ENCODE data around the gene OR5AU1.
A peak's percentile ranks its signal among the peaks of the same experiment; 100 is the strongest.

The OR5AU1 gene
- total RNA-seq: 1.3 reads per million

DNA sequence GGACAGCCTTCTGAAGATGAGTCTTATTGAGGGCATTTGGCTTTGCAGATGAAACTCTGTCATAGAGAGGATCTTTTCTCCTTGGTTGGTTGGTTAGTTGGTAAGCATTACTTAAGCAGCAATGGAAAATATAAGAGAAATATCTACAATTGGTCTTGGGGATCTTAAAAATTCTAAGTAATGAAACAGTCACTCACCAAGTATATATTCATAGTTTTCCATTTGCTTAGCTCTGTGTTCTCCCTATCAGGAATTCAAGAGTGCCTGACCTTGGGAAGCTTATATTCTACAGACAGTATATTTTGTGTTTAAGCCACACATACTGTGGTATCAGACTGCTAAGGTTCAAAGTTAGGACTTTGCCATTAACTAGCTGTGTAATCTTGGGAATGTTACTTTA lies at the start of gene OR5AU1:
TSS of gene OR5AU1 (minus strand) at position 101 of the 400 bp plus-strand sequence. CDS start 191 bp downstream, outside the sequence.
- DNase-seq: no peak

DNA sequence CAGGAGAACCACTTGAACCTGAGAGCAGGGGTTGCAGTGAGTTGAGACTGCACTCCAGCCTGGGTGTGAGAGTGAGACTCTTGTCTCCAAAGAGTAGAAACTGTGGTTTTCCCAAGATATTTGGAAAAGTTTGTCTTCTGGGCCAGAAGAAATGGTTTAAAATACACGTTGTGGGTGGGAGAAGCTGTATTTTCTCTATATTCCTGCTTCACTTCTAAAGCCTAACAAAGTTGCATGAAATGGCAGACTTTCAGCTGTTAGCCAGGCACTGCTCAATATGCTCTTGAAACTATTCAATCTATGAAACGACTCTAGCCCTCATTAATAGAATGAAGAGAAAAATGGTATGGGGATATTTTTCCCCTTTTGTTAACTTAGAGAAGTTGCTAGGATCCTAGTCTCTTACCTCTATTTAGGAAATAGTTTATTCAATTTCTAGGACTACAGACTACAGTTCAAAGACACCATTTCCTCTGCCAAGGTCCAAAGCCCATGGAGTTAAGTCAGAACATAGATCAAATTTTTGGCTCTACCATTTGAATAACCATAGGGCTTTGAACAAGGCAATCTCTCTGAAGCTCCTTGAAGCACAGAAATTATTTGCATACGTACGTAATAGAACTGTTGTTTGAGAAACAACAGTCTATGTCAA lies 49.3 kb upstream of the OR5AU1 start:
- no peak for DNase-seq

DNA sequence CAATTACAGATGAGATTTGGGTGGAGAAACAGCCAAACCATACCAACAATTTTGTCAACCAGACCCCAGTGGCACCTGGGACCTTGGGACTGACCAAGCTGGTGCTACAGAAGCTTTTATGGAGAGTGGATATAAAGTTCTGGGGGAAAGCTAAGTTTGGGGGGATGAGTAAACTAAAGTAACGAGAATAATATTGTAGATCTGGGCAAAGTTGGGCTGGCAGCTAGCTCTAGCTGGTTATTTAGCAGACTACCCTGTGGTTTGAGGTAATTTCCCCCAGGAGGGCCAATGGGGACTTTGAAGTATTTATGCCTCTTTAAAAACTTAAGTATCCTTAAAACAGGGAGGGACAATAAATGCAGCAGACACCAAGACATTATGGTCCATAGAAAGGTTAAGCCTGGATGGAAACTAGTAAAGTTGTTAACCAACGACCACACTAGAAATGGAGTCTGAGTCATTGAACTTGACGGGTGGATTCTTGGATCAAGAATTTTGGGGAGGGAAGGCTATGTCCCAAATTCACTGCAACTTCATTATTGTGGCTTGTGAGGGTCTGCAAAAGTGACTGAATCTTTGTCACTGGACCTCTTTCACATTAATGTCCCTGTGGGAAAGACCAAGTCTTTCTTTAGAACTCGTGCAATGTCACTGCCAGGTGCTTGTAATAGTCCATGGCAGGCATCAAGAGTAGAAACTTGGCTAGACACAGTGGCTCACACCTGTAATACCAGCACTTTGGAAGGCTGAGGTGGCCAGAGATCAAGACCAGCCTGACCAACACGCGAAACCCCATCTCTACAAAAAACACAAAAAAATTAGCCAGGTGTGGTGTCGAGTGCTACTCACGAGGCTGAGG lies 48.5 kb upstream of the OR5AU1 start:
- DNase-seq: no peak

DNA sequence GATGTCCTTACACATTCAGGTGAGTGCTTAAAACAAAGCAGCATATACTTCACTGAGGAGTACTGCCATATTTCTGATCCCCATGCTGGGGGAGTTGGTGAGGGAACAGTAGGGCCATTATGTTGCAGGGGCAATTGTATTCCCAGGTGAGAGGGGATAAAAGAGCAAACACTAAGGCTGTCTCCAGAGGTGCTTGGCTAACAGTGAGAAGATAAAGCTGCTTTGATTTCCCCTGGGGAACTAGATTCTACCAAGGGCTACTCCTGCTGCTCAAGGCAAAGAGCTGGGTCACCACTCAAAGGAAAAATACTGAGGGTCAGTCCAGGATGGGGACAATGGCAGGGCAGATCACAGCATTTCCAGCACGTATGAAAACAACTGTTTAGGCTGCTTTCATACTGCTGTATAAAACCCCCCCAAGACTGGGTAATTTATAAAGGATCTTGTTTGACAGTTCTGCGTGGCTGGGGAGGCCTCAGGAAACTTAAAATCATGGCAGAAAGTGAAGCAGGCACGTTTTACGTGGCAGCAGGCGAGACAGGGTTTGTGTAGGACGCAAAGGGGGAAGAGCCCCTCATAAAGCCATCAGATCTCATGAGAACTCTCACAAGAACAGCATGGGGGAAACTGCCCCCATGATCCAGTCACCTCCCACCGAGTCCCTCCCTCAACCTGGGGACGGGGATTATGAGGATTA lies 47.8 kb upstream of the OR5AU1 start:
- no peak for DNase-seq

DNA sequence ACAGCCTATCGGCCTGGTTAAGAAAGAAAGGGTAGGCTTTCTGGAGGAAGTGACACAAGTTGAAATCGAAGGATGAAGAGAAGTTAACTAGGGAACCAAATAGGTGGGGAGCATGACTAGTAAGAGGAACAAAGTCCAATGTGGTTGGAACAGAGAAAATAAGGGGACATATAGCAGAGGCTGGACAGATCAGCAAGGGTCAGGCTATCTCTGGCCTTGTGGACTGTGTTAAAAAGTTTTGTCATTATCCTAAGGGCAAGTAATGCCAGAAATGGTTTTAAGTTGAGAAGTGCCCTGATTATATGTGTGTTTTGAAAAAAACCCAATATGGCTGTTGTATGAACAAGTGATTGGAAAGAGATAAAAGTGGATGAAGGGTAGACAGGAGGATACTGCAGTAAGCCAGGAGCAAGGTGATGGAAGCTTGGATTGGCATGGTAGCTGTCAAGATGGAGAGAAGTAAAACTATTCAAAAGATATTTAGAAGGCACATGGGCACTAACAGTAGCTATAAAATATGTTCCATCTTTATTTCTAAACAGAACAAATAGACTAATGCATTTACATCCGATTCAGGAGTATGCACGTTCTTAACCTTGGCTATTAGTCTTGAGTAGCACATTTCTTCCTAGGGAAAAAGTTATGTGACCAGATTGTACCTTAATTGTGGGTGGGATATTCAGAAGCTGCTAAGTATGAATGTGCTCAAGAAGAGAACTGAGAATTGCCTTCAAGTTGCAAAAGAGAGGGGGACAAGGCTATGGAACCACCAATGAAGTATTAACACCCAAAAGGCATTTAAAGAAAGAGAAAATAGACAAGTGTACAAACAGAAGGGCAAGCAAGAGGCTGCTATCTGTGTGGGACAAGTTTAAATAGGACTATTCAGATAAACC lies 46.8 kb upstream of the OR5AU1 start:
- no peak for DNase-seq

- no peak for DNase-seq
These were observed 46.0 kb upstream of the OR5AU1 start for GRCh38 chr14:21201732-21202462.

DNA sequence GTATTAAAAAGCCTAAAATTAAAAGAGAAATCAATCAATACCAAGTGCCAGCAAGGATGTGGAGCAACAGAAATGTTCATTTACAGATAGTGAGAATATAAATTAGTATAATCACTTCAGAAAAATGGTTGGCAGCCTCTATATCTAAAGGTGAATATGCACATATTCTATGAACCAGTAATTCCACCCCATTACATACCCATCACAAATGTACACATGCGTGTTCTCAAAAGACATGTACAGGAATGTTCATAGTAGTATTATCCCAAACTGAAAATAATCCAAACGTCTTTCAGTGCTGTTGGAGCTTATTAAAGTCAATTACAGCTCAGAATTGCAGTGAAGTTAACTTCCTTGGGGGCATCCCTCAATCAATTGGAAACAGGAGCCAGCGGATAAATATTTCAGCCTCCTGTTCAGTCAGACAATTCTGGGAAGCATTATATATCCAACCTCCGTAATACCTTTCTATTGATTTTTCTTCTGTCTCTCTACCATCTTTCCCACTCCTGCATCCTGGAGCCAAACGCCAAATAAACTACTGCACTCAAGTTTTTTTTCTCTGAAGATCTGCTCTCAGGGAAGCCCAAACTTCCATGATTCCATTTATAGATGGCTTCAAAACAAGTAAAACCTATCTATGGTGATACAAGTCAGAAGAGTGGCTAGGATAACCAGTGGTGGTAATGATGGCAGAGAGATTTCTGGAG lies 45.0 kb upstream of the OR5AU1 start:
- no peak for DNase-seq

- DNase-seq: no peak
These were observed 44.0 kb upstream of the OR5AU1 start for GRCh38 chr14:21199611-21200560.

GRCh38 chr14:21197418-21198205 lies 41.7 kb upstream of the OR5AU1 start:
- no peak for DNase-seq

GRCh38 chr14:21194597-21194996 lies 38.7 kb upstream of the OR5AU1 start:
- no peak for DNase-seq

DNA sequence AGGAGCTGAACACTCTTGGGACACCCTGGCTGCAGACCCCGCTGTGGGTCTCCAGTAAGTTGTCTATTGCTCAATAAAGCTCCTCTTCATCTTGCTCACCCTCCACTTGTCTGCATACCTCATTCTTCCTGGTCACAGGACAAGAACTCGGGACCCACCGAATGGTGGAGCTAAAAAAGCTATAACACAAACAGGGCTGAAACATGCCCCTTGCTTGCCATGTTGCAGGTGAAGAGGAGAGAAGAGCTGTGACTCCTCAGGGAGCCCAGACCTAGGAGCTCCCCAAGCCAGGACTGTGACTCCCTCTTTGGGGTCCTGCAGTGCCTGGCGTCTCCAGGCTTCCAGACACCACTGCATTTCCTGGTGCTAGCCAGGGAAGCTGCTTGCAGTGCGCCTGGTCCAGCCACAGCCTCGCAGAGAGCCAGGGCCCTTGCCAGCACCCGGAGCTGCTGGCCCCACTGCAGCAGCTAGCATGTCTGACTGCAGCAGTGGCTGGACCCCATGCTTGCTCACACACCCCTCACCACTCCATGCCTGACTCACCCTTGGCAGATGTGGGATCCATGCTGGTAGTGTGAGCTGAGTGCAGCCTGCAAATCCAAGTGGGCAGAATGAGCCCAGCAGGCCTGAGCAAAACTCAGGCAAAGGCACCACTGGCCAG lies 37.1 kb upstream of the OR5AU1 start:
- no peak for DNase-seq

DNA sequence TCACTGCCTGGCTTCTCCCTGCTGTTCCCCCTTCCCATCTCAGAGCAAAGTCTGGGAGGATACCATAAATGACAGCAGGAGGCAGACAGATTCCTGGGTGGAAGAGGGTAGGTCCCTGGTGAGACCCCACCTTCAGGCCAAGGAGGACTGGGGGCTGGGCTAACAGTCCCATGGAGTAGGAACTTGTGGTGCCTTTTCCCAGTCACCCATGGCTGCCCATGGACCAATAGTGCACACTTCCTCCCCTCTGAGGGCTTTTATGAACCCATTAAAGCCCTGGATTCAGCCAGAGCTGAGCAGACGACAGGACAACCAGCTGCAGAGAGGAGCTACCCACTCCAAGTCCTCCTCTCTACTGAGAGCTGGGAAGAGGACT lies 36.6 kb upstream of the OR5AU1 start:
- no peak for DNase-seq

DNA sequence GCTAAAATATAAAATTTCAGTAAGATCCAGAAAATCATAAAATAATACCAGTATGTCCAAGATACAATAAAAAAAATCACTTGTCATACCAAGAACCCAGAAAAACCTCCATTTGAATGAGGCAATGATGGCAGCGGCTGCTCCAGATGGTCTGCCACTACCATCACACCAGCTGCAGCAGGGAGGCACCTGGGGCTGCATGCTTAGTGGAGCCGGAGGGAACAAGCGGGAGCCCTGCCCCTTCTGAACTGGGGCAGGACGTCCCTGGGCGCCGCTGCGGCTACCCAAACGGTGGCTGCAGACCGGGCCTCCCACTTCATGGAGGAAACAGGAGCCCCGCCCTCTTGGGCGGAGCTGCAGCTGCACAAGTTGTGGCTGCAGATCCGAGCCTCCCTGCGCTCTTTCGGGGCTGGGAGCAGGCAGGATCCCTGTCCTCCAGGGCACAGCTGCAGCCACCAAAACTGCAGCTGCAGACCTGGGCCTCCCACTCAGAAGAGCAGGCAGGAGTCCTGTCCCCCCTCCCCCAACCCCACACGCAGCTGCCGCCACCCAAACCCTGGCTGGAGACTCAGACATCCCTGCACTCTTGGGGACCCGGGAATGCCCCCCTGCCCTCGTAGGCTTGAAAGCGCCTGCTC lies 36.1 kb upstream of the OR5AU1 start:
- peak; percentile 51 for DNase-seq

DNA sequence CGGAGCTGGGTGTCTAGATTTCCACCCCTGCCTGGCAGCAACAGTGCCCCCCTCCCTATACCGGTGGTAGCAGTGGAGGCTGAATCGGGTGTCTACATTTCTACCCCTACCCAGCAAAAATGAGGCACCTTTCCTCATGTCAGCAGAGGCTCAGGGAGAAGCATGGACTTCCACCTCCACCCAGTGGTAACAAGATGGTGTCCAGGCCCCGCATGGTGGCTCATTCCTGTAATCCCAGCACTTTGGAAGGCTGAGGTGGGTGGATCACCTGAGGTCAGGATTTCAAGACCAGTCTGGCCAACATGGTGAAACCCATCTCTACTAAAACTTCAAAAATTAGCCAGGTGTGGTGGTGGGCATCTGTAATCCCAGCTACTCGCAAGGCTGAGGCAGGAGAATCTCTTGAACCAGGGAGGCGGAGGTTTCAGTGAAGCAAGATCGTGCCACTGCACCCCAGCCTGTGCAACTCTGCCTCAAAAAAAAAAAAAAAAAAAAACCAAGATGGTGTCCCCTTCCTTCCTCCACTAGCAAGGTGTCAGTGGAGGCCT lies 35.5 kb upstream of the OR5AU1 start:
- DNase-seq: no peak

DNA sequence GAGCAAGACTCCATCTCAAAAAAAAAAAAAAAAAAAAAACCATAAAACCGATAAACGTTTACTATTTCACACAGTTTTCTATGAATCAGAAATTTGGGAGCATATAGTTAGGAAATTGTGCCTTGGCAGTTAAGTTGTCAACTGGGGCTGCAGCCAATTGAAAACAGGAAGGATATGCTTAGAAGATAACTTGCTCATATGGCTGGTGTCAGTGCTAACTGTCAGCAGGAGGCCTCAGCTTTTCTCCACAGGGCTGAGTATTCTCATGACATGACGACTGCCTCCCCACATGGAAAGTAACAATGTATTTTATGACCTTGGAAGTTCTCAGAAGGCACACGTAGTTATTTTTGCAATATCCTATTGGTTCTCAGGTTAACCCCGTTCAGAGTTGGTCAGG lies 29.6 kb upstream of the OR5AU1 start:
- no peak for DNase-seq

GRCh38 chr14:21184254-21184653 lies 28.4 kb upstream of the OR5AU1 start:
- no peak for DNase-seq

DNA sequence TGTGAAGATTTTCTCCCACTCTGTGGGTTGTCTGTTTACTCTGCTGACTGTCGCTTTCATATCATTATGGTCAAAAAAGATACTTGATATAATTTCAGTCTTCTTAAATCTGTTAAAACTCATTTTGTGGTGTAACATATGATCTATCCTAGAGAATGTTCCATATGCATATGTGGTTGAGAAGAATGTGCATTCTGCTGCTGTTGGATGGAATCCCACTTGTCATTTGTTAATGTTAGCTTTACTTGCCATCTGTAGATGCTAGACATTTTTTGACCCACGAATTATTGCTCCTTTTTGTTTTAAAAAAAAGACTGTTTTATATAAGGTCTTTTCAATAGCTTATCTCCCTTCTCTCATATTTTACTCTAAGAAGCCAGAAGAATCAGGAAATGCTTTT lies 26.3 kb upstream of the OR5AU1 start:
- no peak for DNase-seq

- DNase-seq: no peak
These were observed 15.3 kb upstream of the OR5AU1 start for GRCh38 chr14:21171128-21171527.
